ENCODE measurements around the gene RPL14. TPM values are rescaled to one million over a fixed set of nuclear protein-coding genes. Genes with fewer than 3 reads are reported as not detected.

Gene RPL14
- total and polyA plus RNA-seq, 4 donors: 82.6 to 383 (median 185) TPM

DNA sequence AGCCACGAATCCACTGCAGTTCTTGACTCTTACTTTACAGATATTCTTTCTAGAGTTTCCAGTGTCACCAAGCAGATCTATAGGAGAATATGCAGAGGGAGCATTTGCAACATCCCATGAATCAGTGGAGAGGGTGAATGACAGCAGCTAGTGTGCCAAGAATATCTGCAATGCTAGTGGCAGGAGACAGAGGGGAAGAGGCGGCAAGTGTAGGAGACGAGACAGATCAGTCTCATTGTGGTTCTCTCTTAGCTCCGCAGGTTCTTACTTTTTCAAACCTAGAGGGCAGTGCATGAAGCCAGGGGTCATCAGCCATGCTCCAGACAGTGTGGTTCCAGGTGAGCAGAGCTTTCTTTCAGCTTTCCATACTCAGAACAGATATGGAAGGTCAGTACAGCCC is 20.5 kb downstream of the RPL14 start:
- TF ChIP-seq HNF4G (IDR thresholded peaks at IDR 0.05): no peak
- TF ChIP-seq, protein P1, sequence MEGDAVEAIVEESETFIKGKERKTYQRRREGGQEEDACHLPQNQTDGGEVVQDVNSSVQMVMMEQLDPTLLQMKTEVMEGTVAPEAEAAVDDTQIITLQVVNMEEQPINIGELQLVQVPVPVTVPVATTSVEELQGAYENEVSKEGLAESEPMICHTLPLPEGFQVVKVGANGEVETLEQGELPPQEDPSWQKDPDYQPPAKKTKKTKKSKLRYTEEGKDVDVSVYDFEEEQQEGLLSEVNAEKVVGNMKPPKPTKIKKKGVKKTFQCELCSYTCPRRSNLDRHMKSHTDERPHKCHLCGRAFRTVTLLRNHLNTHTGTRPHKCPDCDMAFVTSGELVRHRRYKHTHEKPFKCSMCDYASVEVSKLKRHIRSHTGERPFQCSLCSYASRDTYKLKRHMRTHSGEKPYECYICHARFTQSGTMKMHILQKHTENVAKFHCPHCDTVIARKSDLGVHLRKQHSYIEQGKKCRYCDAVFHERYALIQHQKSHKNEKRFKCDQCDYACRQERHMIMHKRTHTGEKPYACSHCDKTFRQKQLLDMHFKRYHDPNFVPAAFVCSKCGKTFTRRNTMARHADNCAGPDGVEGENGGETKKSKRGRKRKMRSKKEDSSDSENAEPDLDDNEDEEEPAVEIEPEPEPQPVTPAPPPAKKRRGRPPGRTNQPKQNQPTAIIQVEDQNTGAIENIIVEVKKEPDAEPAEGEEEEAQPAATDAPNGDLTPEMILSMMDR (IDR thresholded peaks at IDR 0.05; ENCODE audit: low read depth, low read length, missing input control): no peak
- TF ChIP-seq EGR1 (IDR thresholded peaks at IDR 0.05; ENCODE audit: low read depth in 2 of 2): no peak
- TF ChIP-seq FOXA2 (IDR thresholded peaks at IDR 0.05): no peak
- TF ChIP-seq, protein P2, sequence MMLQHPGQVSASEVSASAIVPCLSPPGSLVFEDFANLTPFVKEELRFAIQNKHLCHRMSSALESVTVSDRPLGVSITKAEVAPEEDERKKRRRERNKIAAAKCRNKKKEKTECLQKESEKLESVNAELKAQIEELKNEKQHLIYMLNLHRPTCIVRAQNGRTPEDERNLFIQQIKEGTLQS (IDR thresholded peaks at IDR 0.05): no peak
- TF ChIP-seq, protein P3, sequence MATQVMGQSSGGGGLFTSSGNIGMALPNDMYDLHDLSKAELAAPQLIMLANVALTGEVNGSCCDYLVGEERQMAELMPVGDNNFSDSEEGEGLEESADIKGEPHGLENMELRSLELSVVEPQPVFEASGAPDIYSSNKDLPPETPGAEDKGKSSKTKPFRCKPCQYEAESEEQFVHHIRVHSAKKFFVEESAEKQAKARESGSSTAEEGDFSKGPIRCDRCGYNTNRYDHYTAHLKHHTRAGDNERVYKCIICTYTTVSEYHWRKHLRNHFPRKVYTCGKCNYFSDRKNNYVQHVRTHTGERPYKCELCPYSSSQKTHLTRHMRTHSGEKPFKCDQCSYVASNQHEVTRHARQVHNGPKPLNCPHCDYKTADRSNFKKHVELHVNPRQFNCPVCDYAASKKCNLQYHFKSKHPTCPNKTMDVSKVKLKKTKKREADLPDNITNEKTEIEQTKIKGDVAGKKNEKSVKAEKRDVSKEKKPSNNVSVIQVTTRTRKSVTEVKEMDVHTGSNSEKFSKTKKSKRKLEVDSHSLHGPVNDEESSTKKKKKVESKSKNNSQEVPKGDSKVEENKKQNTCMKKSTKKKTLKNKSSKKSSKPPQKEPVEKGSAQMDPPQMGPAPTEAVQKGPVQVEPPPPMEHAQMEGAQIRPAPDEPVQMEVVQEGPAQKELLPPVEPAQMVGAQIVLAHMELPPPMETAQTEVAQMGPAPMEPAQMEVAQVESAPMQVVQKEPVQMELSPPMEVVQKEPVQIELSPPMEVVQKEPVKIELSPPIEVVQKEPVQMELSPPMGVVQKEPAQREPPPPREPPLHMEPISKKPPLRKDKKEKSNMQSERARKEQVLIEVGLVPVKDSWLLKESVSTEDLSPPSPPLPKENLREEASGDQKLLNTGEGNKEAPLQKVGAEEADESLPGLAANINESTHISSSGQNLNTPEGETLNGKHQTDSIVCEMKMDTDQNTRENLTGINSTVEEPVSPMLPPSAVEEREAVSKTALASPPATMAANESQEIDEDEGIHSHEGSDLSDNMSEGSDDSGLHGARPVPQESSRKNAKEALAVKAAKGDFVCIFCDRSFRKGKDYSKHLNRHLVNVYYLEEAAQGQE (IDR thresholded peaks at IDR 0.05): no peak
- no peak for TF ChIP-seq SP1 (IDR thresholded peaks at IDR 0.05)
- no peak for TF ChIP-seq HNF4A (conservative IDR thresholded peaks at IDR 0.05)
- TF ChIP-seq YY1 (IDR thresholded peaks at IDR 0.05): no peak
- no peak for TF ChIP-seq NR2F2 (IDR thresholded peaks at IDR 0.05)
- TF ChIP-seq TAF1 (conservative IDR thresholded peaks at IDR 0.05): no peak
- TF ChIP-seq GABPA (IDR thresholded peaks at IDR 0.05 in 1 of 2, conservative IDR thresholded peaks at IDR 0.05 in 1 of 2): no peak
- no peak for TF ChIP-seq RAD21 (IDR thresholded peaks at IDR 0.05)
- Histone ChIP-seq H3K36me3 (ENCODE audit: control insufficient read depth in 4 of 4, insufficient read depth in 3 of 4, low read depth in 1 of 4, low read length in 3 of 4) (peaks cover 1 to 29% (median 18%) of the 10 kb centered on the region in 4 donors), H3K9ac (ENCODE audit: low read depth in 1 of 2, low read length in 2 of 2) (peak overlapping the region; percentile 49 to 66), H3K27ac (ENCODE audit: low read depth in 1 of 2, low read length in 2 of 2) (no peak overlapping the region), H3K4me3 (ENCODE audit: low read depth in 1 of 3, low read length in 3 of 3) (peak overlapping the region; percentile 80 to 95 (median 91)), H3K9me3 (ENCODE audit: control insufficient read depth in 4 of 4, low read length in 3 of 4) (no peaks in the 10 kb centered on the region), H3K4me1 (ENCODE audit: control insufficient read depth in 4 of 4, insufficient read depth in 4 of 4, low read length in 3 of 4) (peaks cover 0 to 10% (median 7%) of the 10 kb centered on the region in 4 donors), H3K27me3 (ENCODE audit: control insufficient read depth in 4 of 4, insufficient read depth in 4 of 4, low read length in 3 of 4) (no peaks in the 10 kb centered on the region)
- WGBS: 45% methylated on average over 4 of the region's 4 CpGs
- no peak for DNase-seq (ENCODE audit: low spot score)

DNA sequence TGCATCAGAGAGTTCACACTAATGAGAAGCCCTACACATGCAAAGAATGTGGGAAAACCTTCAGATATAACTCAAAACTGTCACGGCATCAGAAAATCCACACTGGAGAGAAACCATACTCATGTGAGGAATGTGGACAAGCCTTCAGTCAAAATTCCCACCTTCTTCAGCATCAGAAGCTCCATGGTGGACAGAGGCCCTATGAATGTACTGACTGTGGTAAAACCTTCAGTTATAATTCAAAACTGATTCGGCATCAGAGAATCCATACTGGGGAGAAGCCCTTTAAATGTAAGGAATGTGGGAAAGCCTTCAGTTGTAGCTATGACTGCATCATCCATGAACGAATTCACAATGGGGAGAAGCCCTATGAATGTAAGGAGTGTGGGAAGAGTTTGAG is 30.0 kb downstream of the RPL14 start:
- WGBS: 97% methylated on average over 3 of the region's 3 CpGs
- no peak overlapping the region for H3K9ac ChIP-seq (ENCODE audit: low read depth in 1 of 2, low read length in 2 of 2)
- DNase-seq (ENCODE audit: low spot score): no peak
- peak overlapping the region in 1 of 3 donors; percentile 8 for H3K4me3 ChIP-seq (ENCODE audit: low read depth in 1 of 3, low read length in 3 of 3)
- peaks cover 12 to 41% (median 36%) of the 10 kb centered on the region in 4 donors for H3K36me3 ChIP-seq (ENCODE audit: control insufficient read depth in 4 of 4, insufficient read depth in 3 of 4, low read depth in 1 of 4, low read length in 3 of 4)
- no peak overlapping the region for H3K27ac ChIP-seq (ENCODE audit: low read depth in 1 of 2, low read length in 2 of 2)
- H3K9me3 ChIP-seq (ENCODE audit: control insufficient read depth in 4 of 4, low read length in 3 of 4): peaks cover 14 to 19% (median 15%) of the 10 kb centered on the region in 4 donors
- TF ChIP-seq, protein P3 (IDR thresholded peaks at IDR 0.05): no peak
- no peak for TF ChIP-seq RAD21 (IDR thresholded peaks at IDR 0.05)
- no peak for TF ChIP-seq FOXA1 (IDR thresholded peaks at IDR 0.05)
- no peak for TF ChIP-seq RXRA (IDR thresholded peaks at IDR 0.05)
- TF ChIP-seq SP1 (IDR thresholded peaks at IDR 0.05): no peak
- TF ChIP-seq, protein P2 (IDR thresholded peaks at IDR 0.05): no peak
- TF ChIP-seq YY1 (IDR thresholded peaks at IDR 0.05): no peak
- no peak for TF ChIP-seq JUND (IDR thresholded peaks at IDR 0.05)
- TF ChIP-seq HNF4A (conservative IDR thresholded peaks at IDR 0.05): no peak
- no peak for TF ChIP-seq FOXA2 (IDR thresholded peaks at IDR 0.05)
- no peak for TF ChIP-seq TAF1 (conservative IDR thresholded peaks at IDR 0.05)
- TF ChIP-seq, protein P4, sequence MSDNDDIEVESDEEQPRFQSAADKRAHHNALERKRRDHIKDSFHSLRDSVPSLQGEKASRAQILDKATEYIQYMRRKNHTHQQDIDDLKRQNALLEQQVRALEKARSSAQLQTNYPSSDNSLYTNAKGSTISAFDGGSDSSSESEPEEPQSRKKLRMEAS (IDR thresholded peaks at IDR 0.05): no peak
- TF ChIP-seq GABPA (IDR thresholded peaks at IDR 0.05 in 1 of 2, conservative IDR thresholded peaks at IDR 0.05 in 1 of 2): no peak
- no peak for TF ChIP-seq NR2F2 (IDR thresholded peaks at IDR 0.05)
- TF ChIP-seq HNF4G (IDR thresholded peaks at IDR 0.05): no peak
- TF ChIP-seq, protein P1 (IDR thresholded peaks at IDR 0.05; ENCODE audit: low read depth, low read length, missing input control): no peak
- TF ChIP-seq EGR1 (IDR thresholded peaks at IDR 0.05; ENCODE audit: low read depth in 2 of 2): no peak
- H3K4me1 ChIP-seq (ENCODE audit: control insufficient read depth in 4 of 4, insufficient read depth in 4 of 4, low read length in 3 of 4): no peaks in the 10 kb centered on the region
- H3K27me3 ChIP-seq (ENCODE audit: control insufficient read depth in 4 of 4, insufficient read depth in 4 of 4, low read length in 3 of 4): no peaks in the 10 kb centered on the region
